Measurements from ENCODE around the gene FGR. TPM values are rescaled to one million over a fixed set of nuclear protein-coding genes. Genes with fewer than 3 reads are reported as not detected.
A peak's percentile ranks its signal among the peaks of the same experiment; 100 is the strongest.

The FGR gene
- total RNA-seq, 1 donor, result 0.36 TPM

DNA sequence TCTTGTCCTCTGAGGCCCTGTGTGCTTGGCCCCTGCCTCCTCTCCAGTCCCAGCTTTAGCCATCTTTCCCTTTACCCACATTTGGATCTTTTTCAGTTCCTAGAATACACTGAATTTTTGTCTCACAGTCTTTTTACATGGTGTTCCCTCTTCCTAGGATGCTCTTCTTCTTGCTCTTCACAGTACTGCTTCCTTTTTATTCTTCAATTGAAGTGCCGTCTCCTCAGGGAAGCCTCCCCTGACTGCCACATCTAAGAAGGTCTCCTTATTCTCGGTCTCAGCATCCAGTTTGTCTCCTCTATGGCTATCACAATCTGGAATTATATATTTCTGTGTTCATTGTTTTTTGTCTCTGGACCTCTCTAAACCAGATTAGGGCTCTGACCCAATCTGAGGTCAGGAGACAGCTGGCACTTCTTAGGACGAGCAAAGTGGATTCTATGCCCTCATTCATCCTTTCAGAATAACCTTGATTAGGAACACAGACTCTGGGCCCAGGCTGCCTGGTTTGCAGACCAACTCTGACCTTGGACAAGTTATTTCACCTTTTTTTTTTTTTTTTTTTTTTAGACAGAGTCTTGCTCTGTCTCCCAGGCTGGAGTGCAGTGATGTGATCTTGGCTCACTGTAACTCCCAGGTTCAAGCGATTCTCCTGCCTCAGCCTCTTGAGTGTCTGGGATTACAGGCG, 3.2 kb upstream of the FGR start:
- TF ChIP-seq, protein P1, sequence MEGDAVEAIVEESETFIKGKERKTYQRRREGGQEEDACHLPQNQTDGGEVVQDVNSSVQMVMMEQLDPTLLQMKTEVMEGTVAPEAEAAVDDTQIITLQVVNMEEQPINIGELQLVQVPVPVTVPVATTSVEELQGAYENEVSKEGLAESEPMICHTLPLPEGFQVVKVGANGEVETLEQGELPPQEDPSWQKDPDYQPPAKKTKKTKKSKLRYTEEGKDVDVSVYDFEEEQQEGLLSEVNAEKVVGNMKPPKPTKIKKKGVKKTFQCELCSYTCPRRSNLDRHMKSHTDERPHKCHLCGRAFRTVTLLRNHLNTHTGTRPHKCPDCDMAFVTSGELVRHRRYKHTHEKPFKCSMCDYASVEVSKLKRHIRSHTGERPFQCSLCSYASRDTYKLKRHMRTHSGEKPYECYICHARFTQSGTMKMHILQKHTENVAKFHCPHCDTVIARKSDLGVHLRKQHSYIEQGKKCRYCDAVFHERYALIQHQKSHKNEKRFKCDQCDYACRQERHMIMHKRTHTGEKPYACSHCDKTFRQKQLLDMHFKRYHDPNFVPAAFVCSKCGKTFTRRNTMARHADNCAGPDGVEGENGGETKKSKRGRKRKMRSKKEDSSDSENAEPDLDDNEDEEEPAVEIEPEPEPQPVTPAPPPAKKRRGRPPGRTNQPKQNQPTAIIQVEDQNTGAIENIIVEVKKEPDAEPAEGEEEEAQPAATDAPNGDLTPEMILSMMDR (IDR thresholded peaks at IDR 0.05; ENCODE audit: extremely low read depth, low read depth, low read length), result no peak
- DNase-seq (ENCODE audit: insufficient read length, low spot score, missing footprints), result no peak
- Histone ChIP-seq H3K27ac (ENCODE audit: low read depth, low read length) (no peak overlapping the region), H3K36me3 (ENCODE audit: insufficient read depth, low read length) (no peaks in the 10 kb centered on the region), H2AFZ (ENCODE audit: low read length) (no peak overlapping the region), H3K27me3 (ENCODE audit: insufficient read depth, low read length) (peaks cover 17% of the 10 kb centered on the region), H3K4me3 (ENCODE audit: insufficient read depth, low read length) (no peak overlapping the region), H3K79me2 (ENCODE audit: insufficient read depth, low read length) (no peaks in the 10 kb centered on the region), H3K4me1 (ENCODE audit: insufficient read depth, low read length) (peaks cover 4% of the 10 kb centered on the region), H4K20me1 (ENCODE audit: insufficient read depth, low read length) (no peaks in the 10 kb centered on the region), H3K9me3 (ENCODE audit: low read depth, low read length) (no peaks in the 10 kb centered on the region), H3K4me2 (ENCODE audit: insufficient read depth, low read length) (no peak overlapping the region)

GRCh38 chr1:27635396-27636142, 584 bp upstream of the FGR start:
- Histone ChIP-seq H3K27me3 (ENCODE audit: insufficient read depth, low read length) (peaks cover 17% of the 10 kb centered on the region), H3K9me3 (ENCODE audit: low read depth, low read length) (no peaks in the 10 kb centered on the region), H3K4me1 (ENCODE audit: insufficient read depth, low read length) (peaks cover 6% of the 10 kb centered on the region), H3K79me2 (ENCODE audit: insufficient read depth, low read length) (no peaks in the 10 kb centered on the region), H3K4me2 (ENCODE audit: insufficient read depth, low read length) (no peak overlapping the region), H3K4me3 (ENCODE audit: insufficient read depth, low read length) (no peak overlapping the region), H2AFZ (ENCODE audit: low read length) (no peak overlapping the region), H3K27ac (ENCODE audit: low read depth, low read length) (no peak overlapping the region), H4K20me1 (ENCODE audit: insufficient read depth, low read length) (no peaks in the 10 kb centered on the region), H3K36me3 (ENCODE audit: insufficient read depth, low read length) (no peaks in the 10 kb centered on the region)
- DNase-seq (ENCODE audit: insufficient read length, low spot score, missing footprints), result peak; percentile 65
- TF ChIP-seq, protein P1 (IDR thresholded peaks at IDR 0.05; ENCODE audit: extremely low read depth, low read depth, low read length), result no peak

- peak overlapping the region; percentile 68 for H3K4me3 ChIP-seq (ENCODE audit: insufficient read depth, low read length)
- TF ChIP-seq, protein P1 (IDR thresholded peaks at IDR 0.05; ENCODE audit: extremely low read depth, low read depth, low read length), result no peak
- no peaks in the 10 kb centered on the region for H3K79me2 ChIP-seq (ENCODE audit: insufficient read depth, low read length)
- DNase-seq (ENCODE audit: insufficient read length, low spot score, missing footprints), result peak; percentile 87
- H3K27ac ChIP-seq (ENCODE audit: low read depth, low read length), result no peak overlapping the region
- peaks cover 17% of the 10 kb centered on the region for H3K27me3 ChIP-seq (ENCODE audit: insufficient read depth, low read length)
- no peaks in the 10 kb centered on the region for H3K9me3 ChIP-seq (ENCODE audit: low read depth, low read length)
- no peaks in the 10 kb centered on the region for H3K36me3 ChIP-seq (ENCODE audit: insufficient read depth, low read length)
- peak overlapping the region; percentile 81 for H2AFZ ChIP-seq (ENCODE audit: low read length)
- H3K4me2 ChIP-seq (ENCODE audit: insufficient read depth, low read length), result peak overlapping the region; percentile 80
- H4K20me1 ChIP-seq (ENCODE audit: insufficient read depth, low read length), result no peaks in the 10 kb centered on the region
- peaks cover 6% of the 10 kb centered on the region for H3K4me1 ChIP-seq (ENCODE audit: insufficient read depth, low read length)
Observed at GRCh38 chr1:27634177-27634984, 604 bp downstream of the FGR start.

Data from osteoblast (primary cell).